K562 (cell line): ENCODE measurements around the gene PDGFD.

Source experiments
- ARNT ChIP-seq, 2 experiments: fragments of 450-650 bp; IDR thresholded peaks; 2 replicates each; pipeline ENCODE4 v1.6.1; 2016; ENCODE audit warnings: mild to moderate bottlenecking in 1 of 2
- NCOA6 ChIP-seq: fragments of 450-650 bp; IDR thresholded peaks from 2 replicates; pipeline ENCODE4 v1.6.1; 2017; ENCODE audit warnings: mild to moderate bottlenecking
- RBFOX2 ChIP-seq: fragments of 200-400 bp; formaldehyde crosslinking; IDR thresholded peaks from 2 replicates; pipeline ENCODE4 v1.6.1; 2017; ENCODE audit warnings: low read depth, mild to moderate bottlenecking, low read length, moderate library complexity
- ZBTB1 ChIP-seq: sonication (generic); formaldehyde crosslinking; IDR thresholded peaks from 2 replicates; pipeline ENCODE4 v1.8.1; 2023; ENCODE audit warnings: missing genetic modification reagents, low read depth, mild to moderate bottlenecking, borderline replicate concordance
- ZNF232 ChIP-seq: sonication (generic); formaldehyde crosslinking; IDR thresholded peaks from 2 replicates; pipeline ENCODE4 v1.8.0; 2022; ENCODE audit warnings: mild to moderate bottlenecking, missing genetic modification reagents
- TF ChIP-seq, protein P1 (sequence below): fragments of 250-450 bp; sonication (Bioruptor Pico); IDR thresholded peaks from 2 replicates; pipeline ENCODE4 v1.4.0; 2020; ENCODE audit warnings: mild to moderate bottlenecking, moderate library complexity
- TF ChIP-seq, protein P2 (sequence below): sonication (generic); formaldehyde crosslinking; IDR thresholded peaks from 2 replicates; pipeline ENCODE4 v1.8.0; 2023; ENCODE audit warnings: mild to moderate bottlenecking, missing genetic modification reagents
- TF ChIP-seq, protein P3 (sequence below), 2 experiments: fragments of 450-650 bp in 1 of 2; IDR thresholded peaks; 2 replicates each; pipeline ENCODE4 v1.6.1; 2011 to 2017; ENCODE audit warnings: low read depth in 2 of 2, antibody characterized with exemption in 1 of 2, borderline replicate concordance in 1 of 2, low read length in 1 of 2, mild to moderate bottlenecking in 1 of 2, mixed read lengths in 1 of 2; ENCODE audit not compliant: control insufficient read depth in 1 of 2

DNA sequence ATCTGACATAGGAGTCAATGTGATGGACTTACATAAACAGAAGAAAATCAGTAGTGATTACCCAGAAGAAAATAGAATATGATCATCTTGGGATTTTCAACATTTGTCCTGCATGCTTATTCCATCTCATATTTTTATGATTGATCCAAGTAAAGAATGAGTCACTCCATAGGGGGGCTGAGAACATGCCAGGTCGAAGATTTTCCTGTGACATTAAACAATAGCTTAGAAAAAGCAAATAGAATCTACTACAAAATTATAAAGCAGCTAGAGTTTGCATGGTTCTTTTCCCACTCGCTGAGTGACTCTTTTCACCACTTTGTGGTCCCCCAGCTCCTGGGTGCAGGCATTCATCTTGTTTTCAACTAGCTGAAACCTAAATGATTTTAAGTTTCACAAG is 71.2 kb downstream of the PDGFD start:
- no peak for TF ChIP-seq NCOA6
- TF ChIP-seq ZNF232 (CRISPR knock-in tag): no peak
- TF ChIP-seq RBFOX2: no peak
- TF ChIP-seq ZBTB1 (CRISPR knock-in tag): no peak
- TF ChIP-seq, protein P1, sequence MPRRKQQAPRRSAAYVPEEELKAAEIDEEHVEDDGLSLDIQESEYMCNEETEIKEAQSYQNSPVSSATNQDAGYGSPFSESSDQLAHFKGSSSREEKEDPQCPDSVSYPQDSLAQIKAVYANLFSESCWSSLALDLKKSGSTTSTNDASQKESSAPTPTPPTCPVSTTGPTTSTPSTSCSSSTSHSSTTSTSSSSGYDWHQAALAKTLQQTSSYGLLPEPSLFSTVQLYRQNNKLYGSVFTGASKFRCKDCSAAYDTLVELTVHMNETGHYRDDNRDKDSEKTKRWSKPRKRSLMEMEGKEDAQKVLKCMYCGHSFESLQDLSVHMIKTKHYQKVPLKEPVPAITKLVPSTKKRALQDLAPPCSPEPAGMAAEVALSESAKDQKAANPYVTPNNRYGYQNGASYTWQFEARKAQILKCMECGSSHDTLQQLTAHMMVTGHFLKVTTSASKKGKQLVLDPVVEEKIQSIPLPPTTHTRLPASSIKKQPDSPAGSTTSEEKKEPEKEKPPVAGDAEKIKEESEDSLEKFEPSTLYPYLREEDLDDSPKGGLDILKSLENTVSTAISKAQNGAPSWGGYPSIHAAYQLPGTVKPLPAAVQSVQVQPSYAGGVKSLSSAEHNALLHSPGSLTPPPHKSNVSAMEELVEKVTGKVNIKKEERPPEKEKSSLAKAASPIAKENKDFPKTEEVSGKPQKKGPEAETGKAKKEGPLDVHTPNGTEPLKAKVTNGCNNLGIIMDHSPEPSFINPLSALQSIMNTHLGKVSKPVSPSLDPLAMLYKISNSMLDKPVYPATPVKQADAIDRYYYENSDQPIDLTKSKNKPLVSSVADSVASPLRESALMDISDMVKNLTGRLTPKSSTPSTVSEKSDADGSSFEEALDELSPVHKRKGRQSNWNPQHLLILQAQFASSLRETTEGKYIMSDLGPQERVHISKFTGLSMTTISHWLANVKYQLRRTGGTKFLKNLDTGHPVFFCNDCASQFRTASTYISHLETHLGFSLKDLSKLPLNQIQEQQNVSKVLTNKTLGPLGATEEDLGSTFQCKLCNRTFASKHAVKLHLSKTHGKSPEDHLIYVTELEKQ (CRISPR knock-in tag): no peak
- TF ChIP-seq, protein P2, sequence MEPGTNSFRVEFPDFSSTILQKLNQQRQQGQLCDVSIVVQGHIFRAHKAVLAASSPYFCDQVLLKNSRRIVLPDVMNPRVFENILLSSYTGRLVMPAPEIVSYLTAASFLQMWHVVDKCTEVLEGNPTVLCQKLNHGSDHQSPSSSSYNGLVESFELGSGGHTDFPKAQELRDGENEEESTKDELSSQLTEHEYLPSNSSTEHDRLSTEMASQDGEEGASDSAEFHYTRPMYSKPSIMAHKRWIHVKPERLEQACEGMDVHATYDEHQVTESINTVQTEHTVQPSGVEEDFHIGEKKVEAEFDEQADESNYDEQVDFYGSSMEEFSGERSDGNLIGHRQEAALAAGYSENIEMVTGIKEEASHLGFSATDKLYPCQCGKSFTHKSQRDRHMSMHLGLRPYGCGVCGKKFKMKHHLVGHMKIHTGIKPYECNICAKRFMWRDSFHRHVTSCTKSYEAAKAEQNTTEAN (CRISPR knock-in tag): no peak
- TF ChIP-seq, protein P3, sequence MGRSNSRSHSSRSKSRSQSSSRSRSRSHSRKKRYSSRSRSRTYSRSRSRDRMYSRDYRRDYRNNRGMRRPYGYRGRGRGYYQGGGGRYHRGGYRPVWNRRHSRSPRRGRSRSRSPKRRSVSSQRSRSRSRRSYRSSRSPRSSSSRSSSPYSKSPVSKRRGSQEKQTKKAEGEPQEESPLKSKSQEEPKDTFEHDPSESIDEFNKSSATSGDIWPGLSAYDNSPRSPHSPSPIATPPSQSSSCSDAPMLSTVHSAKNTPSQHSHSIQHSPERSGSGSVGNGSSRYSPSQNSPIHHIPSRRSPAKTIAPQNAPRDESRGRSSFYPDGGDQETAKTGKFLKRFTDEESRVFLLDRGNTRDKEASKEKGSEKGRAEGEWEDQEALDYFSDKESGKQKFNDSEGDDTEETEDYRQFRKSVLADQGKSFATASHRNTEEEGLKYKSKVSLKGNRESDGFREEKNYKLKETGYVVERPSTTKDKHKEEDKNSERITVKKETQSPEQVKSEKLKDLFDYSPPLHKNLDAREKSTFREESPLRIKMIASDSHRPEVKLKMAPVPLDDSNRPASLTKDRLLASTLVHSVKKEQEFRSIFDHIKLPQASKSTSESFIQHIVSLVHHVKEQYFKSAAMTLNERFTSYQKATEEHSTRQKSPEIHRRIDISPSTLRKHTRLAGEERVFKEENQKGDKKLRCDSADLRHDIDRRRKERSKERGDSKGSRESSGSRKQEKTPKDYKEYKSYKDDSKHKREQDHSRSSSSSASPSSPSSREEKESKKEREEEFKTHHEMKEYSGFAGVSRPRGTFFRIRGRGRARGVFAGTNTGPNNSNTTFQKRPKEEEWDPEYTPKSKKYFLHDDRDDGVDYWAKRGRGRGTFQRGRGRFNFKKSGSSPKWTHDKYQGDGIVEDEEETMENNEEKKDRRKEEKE (IDR thresholded peaks at IDR 0.05; ENCODE audit: borderline replicate concordance in 1 of 2, control insufficient read depth in 1 of 2, low read depth in 2 of 2, low read length in 1 of 2): no peak
- TF ChIP-seq ARNT (IDR thresholded peaks at IDR 0.05): no peak
